ENCODE results near the gene ARL17B. TPM values are rescaled to one million over a fixed set of nuclear protein-coding genes. Genes with fewer than 3 reads are reported as not detected.
A peak's percentile ranks its signal among the peaks of the same experiment; 100 is the strongest.
"Not testable (repeated sequence)": the region's sequence is repeated elsewhere in the genome, so short reads cannot be mapped to it uniquely, and the experiment has no call there.

Gene ARL17B
- total and polyA plus RNA-seq, 11 donors, result 5.7 to 17.3 (median 8.8) TPM

- H3K27me3 ChIP-seq, H3K4me3 ChIP-seq, H3K9me3 ChIP-seq, H3K4me1 ChIP-seq, DNase-seq, H3K36me3 ChIP-seq: not testable (repeated sequence)
- 83 to 91% (median 90%) methylated on average over 4 of the region's 4 CpGs for WGBS, 4 donors
- peak overlapping the region in 1 of 12 donors; percentile 53 for H3K27ac ChIP-seq
- intact Hi-C loops (cut with DNase I), result loop anchor here in 1 of 10 donors (10.0 kb wide), 1 partner anchor 156 kb away; no protein-coding TSS in a partner anchor
- peak; percentile 28 to 82 (median 68) for ATAC-seq
These were observed 70.5 kb downstream of the ARL17B start for GRCh38 chr17:46290906-46291546.

GRCh38 chr17:46287587-46287986 is 74.0 kb downstream of the ARL17B start:
- not testable (repeated sequence) for H3K9me3 ChIP-seq, H3K4me3 ChIP-seq, DNase-seq, H3K27me3 ChIP-seq, H3K27ac ChIP-seq, H3K4me1 ChIP-seq, H3K36me3 ChIP-seq
- 79 to 86% (median 83%) methylated on average over 7 of the region's 7 CpGs for WGBS, 4 donors
- ATAC-seq, result peak in 2 of 4 donors; percentile 4 to 14
- intact Hi-C loops (cut with DNase I), result loop anchor here in 1 of 10 donors (10.0 kb wide), 1 partner anchor 283 kb away; no protein-coding TSS in a partner anchor

- 0 to 2% (median 1%) methylated on average over 3 of the region's 3 CpGs for WGBS, 4 donors
- peak; percentile 70 to 93 (median 79) for TF ChIP-seq CTCF (IDR thresholded peaks at IDR 0.05)
- intact Hi-C loops (cut with DNase I), result loop anchor here in 1 of 10 donors (10.0 kb wide), 1 partner anchor 282 kb away; no protein-coding TSS in a partner anchor
- not testable (repeated sequence) for H3K36me3 ChIP-seq, H3K4me1 ChIP-seq, H3K27ac ChIP-seq, H3K27me3 ChIP-seq, H3K4me3 ChIP-seq, H3K9me3 ChIP-seq
- DNase-seq (peak in 3 of 5 donors; percentile 39 to 78 (median 51)), ATAC-seq (peak in 3 of 4 donors; percentile 77 to 81 (median 78))
These were observed 74.8 kb downstream of the ARL17B start for GRCh38 chr17:46286764-46287221.

- intact Hi-C loops (cut with DNase I), result loop anchor here in 1 of 10 donors (10.0 kb wide), 1 partner anchor 281 kb away; no protein-coding TSS in a partner anchor
- H3K9me3 ChIP-seq, H3K4me1 ChIP-seq, DNase-seq, H3K27ac ChIP-seq, H3K27me3 ChIP-seq, H3K36me3 ChIP-seq, ATAC-seq, H3K4me3 ChIP-seq: not testable (repeated sequence)
- WGBS, 4 donors, result 55 to 70% (median 62%) methylated on average over 2 of the region's 2 CpGs
These were observed 76.1 kb downstream of the ARL17B start for GRCh38 chr17:46285500-46285899.

GRCh38 chr17:46284467-46284866 is 77.1 kb downstream of the ARL17B start:
- not testable (repeated sequence) for H3K27ac ChIP-seq, H3K9me3 ChIP-seq, H3K27me3 ChIP-seq, ATAC-seq, DNase-seq, H3K36me3 ChIP-seq, H3K4me1 ChIP-seq, H3K4me3 ChIP-seq
- intact Hi-C loops (cut with DNase I), result loop anchor here in 1 of 10 donors (10.0 kb wide), 1 partner anchor 280 kb away; no protein-coding TSS in a partner anchor
- 62 to 100% (median 83%) methylated on average over 1 of the region's 1 CpG for WGBS, 4 donors

GRCh38 chr17:46282635-46283034 is 78.9 kb downstream of the ARL17B start:
- H3K36me3 ChIP-seq, ATAC-seq, DNase-seq, H3K27ac ChIP-seq, H3K4me3 ChIP-seq, H3K27me3 ChIP-seq, H3K4me1 ChIP-seq, H3K9me3 ChIP-seq: not testable (repeated sequence)
- intact Hi-C loops (cut with DNase I), result loop anchor here in 1 of 10 donors (10.0 kb wide), 1 partner anchor 278 kb away; no protein-coding TSS in a partner anchor
- 91 to 96% (median 94%) methylated on average over 12 of the region's 12 CpGs for WGBS, 4 donors

- not testable (repeated sequence) for H3K36me3 ChIP-seq, H3K4me3 ChIP-seq, DNase-seq, H3K27me3 ChIP-seq, H3K4me1 ChIP-seq, H3K27ac ChIP-seq, ATAC-seq, H3K9me3 ChIP-seq
- intact Hi-C loops (cut with DNase I), result loop anchor here in 1 of 10 donors (10.0 kb wide), 1 partner anchor 277 kb away; no protein-coding TSS in a partner anchor
- 93 to 97% (median 95%) methylated on average over 4 of the region's 4 CpGs for WGBS, 4 donors
These were observed 80.2 kb downstream of the ARL17B start for GRCh38 chr17:46281336-46281735.

GRCh38 chr17:46276728-46277479 is 84.7 kb downstream of the ARL17B start:
- DNase-seq; H3K27me3 ChIP-seq; H3K36me3 ChIP-seq; H3K9me3 ChIP-seq; H3K27ac ChIP-seq; H3K4me1 ChIP-seq; H3K4me3 ChIP-seq; intact Hi-C loops (cut with DNase I): not testable (repeated sequence)
- peak in 2 of 4 donors; percentile 24 to 55 for ATAC-seq
- WGBS, 4 donors, result 81 to 91% (median 88%) methylated on average over 3 of the region's 3 CpGs

Data from heart left ventricle (tissue), 16 donors.